CD4-positive, alpha-beta T cell treated with Interleukin-4 for 4 hours (primary cell): ENCODE data around the gene ZFP36L2.
A peak's percentile ranks its signal among the peaks of the same experiment; 100 is the strongest.

Experiments
- DNase-seq: peaks from one replicate; pipeline ENCODE4 v3.0.0-alpha.2; 2020

ZFP36L2 gene

DNA sequence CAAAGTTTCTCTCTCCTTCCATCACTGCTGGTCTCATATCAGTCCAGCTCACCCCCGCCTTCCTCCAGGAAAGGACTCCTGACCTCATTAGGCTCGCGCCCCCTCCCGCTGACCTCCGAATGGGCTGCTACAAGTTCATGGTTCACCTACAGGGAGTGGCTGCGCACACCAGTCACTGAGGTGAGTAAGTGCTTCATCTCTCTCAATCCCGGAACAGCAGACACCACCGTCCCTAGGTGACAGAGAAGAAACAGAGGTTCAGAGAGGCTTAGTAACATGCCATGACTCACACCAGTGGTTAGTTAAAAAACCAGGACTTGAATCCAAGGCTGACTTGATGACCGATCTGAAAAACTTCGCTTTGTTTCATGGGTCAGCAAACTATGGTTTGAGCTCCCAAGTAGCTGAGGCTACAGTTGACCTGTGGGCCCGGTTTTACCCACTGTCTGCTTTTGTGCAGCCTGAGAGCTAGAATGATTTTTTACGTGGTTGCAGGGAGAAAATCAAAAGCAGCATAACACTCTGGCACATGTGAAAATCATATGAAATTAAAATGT lies 42.0 kb downstream of the ZFP36L2 start:
- DNase-seq = peak; percentile 88

DNA sequence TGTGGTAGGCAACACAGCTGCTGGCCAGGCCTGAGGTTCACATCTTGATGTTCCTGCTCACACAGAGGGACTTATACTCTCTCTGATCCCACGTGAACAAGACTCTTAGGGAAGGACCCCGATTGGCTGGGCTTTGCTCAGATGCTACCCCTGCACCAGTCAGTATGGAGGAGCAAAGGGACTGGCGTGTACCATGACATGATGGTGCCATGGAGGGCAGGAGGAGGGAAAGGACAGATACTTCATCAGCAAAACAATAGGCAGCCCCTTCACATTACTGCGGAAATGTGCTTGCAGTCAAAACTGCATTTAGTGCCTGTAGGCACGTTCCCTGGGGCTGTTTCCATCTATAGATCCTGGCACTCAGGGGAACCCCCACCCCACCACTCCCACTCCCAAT lies 42.7 kb downstream of the ZFP36L2 start:
- no peak for DNase-seq

DNA sequence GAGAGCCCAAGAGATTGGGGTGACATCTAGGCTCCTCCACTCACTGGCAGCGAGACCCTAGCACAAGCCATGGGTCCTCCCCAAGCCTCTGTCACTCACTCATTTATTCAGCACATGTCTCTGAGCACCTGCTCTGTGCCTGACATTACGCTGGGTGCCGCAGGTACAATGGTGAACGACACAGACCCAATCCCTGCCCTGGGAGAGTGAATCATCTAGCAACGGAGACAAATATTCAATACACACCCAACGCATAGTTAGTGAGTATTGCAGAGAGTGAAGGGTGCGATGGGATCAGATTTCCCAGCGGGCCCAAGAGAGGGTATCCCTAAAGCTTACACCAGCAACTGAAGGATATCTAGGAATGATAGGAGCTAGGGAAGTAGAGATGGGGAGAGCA lies 45.5 kb downstream of the ZFP36L2 start:
- no peak for DNase-seq

DNA sequence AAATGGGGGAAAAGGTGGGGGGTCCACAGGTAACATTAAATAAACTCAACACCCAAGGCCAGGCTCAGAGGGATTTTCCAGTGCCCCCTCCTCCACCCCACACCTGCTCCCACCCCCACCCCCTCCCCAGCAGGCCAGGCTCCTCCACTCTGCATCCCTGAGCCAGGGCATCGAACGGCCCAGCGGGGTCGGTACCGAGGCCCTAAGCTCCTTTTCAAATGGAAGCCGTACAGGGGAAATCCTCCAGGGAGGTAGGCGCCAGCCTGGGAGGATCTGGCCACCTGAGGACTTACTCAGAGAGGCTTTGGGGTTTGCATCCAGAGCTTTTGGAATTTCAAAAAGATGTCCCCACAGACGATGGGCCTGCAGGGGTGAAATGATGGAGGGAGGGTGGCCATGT lies 46.5 kb downstream of the ZFP36L2 start:
- DNase-seq = no peak

DNA sequence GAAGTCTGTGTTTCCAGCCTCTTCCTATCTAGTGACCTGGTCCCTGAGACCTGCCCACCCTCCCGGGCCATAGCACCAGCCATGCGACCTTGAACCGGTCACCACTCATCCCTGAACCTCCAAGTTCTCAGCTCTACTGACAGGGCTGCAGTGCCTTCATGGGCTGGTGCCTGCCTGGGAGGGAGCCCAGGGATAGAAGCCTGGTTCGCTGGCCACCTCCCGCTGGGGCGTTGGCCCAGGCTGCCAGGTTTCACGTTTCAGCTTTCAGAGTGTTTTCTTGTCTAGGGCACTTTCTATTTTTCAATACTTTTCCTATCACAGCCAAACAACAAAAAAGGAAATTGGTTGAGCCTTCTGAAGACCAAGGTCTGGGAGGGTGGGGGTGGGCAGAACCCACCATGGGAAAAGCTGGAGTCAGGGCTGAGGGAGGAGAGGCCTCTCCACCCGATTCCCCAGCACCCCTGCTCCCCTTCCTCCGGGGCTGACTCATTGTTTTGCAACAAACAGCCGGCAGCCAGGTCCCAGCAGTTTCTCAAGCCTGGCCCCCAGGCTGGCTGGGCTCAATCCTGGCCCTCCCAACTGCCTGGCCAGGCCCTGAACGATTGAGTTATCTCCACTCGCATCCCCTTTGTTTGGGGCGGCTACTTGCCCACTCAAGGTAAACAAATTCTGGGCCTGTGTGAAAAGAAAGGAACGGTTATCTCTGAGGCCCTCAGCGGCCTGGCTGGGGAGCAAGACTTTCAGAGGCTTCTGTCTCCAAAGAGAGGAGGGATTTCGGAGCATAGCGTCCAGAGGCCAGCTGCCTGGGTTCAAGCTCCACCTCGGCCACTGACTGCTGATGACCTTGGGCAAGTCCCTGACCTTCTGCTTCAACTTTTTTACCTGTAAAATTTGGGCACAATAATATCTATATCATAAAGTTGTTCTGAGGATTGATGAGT lies 47.5 kb downstream of the ZFP36L2 start:
- peak; percentile 52 for DNase-seq

DNA sequence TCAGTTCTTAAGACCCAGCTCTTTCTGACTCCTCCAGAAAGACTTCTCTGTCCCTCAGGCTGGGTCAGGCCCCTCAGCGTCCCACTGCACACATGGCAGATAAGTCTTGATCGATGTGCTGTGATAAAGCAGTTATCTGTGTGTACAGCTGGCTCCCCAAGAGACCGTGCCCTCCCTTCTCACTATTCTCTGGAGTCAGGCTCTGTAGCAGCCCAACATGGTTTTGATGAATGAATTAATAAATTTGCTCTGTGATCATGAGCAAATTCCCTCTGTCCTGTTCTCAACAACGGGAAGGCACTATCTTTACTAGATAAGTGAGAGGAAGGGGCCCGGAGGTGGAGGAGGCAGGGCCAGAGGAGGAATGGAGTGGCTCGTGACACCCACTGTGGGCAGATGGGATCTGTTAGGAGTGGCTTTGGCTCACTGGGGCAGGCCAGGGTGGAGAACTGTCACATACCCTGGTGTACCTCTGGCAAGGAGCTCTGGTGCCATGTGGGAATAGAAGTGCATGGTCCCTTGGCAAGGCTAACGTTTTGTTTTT lies 48.3 kb downstream of the ZFP36L2 start:
- no peak for DNase-seq

DNA sequence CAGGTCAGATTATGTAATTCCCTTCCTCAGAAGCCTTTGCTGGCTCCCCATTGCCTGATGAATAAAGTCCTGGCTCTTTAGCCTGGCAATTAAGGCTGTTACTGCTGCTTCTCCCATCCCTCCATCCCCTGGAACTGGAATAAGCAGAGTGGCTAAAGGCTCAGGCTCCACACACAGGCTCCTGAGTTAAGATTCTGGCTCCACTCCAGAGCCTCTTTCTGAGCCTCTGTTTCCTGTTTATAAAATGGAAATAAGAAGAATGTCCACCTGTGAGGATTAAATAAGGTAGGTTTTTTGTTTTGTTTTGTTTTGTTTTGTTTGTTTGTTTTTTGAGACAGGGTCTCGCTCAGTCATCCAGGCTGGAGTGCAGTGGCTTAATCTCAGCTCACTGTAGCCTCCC lies 50.0 kb downstream of the ZFP36L2 start:
- DNase-seq = no peak

DNA sequence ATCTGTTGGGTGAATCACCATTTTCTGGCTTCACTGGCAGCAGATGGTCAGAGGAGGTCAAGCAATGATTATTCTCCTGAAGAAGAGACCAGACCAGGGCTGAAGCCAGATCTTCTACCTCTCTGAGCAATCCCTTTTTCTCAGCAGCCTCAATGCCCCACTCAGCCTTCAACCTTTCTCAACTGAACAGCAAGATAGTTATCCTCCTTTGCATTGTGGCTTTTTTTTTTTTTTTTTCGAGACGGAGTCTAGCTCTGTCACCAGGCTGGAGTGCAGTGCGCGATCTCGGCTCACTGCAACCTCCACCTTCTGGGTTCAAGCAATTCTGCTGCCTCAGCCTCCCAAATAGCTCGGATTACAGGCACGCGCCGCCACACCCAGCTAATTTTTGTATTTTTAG lies 50.5 kb downstream of the ZFP36L2 start:
- DNase-seq = peak; percentile 51

DNA sequence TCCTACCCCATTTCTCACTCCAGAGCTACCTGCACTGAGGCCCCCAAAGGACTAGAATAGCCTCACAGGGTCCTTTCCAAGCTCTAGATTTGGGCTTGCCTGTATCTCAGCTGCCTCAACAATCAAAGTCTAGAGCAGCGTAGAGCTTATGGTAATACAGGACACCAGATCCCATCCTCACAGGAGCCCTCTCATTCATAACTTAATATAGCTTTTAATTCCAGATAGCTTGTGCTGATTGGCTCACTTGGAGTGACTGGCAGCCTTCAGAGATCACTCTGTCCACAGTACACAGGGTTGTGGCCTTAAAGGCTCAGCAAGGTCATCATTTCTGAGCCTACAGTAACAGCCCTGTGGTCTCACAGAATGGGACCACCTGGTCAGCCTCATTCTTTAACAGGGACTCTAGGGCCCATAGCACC lies 51.4 kb downstream of the ZFP36L2 start:
- no peak for DNase-seq

DNA sequence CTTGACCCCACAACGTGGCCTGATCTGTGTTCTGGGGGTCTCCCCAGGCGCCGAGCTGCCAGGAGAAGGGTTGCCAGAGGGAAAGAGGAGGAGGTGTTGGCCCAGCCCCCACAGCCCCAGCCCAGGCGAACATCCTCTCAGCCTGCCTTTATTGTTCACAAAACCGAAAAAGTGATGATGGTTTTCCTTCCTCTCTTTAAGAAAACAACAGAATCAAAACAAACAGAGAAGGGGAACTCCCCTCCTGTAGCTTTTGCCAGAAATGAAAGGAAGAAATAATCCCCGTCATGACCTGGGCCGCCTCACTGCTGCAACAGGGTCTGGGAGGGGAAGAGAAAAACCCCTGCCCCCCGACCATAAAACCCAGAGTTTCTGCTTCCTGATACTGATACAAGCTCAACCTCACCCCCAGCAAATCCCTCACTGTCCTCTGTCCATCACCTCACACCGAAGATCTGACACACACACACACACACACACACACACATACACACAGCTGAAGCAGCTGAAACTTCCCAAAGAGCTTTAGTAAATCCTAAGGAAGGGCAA lies 52.0 kb downstream of the ZFP36L2 start:
- DNase-seq = peak; percentile 91
